D341Med (cell line): Measurements from ENCODE around the gene C2orf69.

Source experiments
- DNase-seq: peaks from one replicate; pipeline ENCODE4 v3.0.0; 2012; ENCODE audit warnings: low spot score

C2orf69 gene

GRCh38 chr2:199968126-199968525, 57.0 kb downstream of the C2orf69 start:
- no peak for DNase-seq

GRCh38 chr2:199972088-199972626, 61.1 kb downstream of the C2orf69 start:
- DNase-seq, result no peak

GRCh38 chr2:199973703-199974102, 62.6 kb downstream of the C2orf69 start:
- DNase-seq, result peak; percentile 36

- DNase-seq, result no peak
Measured at GRCh38 chr2:199975273-199975895, 64.3 kb downstream of the C2orf69 start.
